ENCODE results near the gene MSI1. TPM values are rescaled to one million over a fixed set of nuclear protein-coding genes. Genes with fewer than 3 reads are reported as not detected.
A peak's percentile ranks its signal among the peaks of the same experiment; 100 is the strongest.
"Not testable (repeated sequence)": the region's sequence is repeated elsewhere in the genome, so short reads cannot be mapped to it uniquely, and the experiment has no call there.

Gene MSI1
- total and polyA plus RNA-seq, 2 donors (not counting 1 experiment from before 2014, with no cell fraction given) = not detected

DNA sequence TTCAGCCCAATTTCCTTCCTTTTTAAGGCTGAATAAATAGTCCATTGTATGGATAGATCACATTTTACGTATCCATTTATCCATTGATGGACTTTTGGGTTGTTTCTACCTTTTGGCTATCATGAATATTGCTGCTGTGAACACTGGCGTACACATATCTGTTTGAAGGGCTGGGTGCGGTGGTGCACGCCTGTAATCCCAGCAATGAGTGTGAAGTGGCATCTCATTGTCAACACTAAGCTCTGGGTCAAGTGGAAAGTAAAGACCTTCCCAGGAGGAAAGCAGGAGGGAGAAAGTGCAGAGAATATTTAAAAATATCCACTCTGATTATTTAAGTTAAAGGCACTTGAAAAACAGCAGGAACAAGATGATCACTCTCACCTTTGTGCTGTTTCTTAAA, 29.7 kb downstream of the MSI1 start:
- H3K79me2 ChIP-seq (ENCODE audit: control insufficient read depth, insufficient read depth, low read length) = no peaks in the 10 kb centered on the region
- no peak overlapping the region for H3K4me2 ChIP-seq (ENCODE audit: extremely low read depth, insufficient read depth, low read length)
- DNase-seq (ENCODE audit: low read depth in 2 of 2) = no peak
- H4K20me1 ChIP-seq (ENCODE audit: control insufficient read depth, extremely low read depth, insufficient read depth, low read length) = no peaks in the 10 kb centered on the region
- no peak overlapping the region for H2AFZ ChIP-seq (ENCODE audit: low read length)
- H3K9me3 ChIP-seq (ENCODE audit: control insufficient read depth, insufficient read depth, low read depth, low read length) = no peaks in the 10 kb centered on the region
- H3K9ac ChIP-seq (ENCODE audit: insufficient read depth, low read length) = no peak overlapping the region
- no peak overlapping the region for H3K27ac ChIP-seq (ENCODE audit: insufficient read depth, low read length)
- H3K27me3 ChIP-seq (ENCODE audit: control insufficient read depth, insufficient read depth, low read length) = peaks cover 2% of the 10 kb centered on the region
- TF ChIP-seq, protein P1, sequence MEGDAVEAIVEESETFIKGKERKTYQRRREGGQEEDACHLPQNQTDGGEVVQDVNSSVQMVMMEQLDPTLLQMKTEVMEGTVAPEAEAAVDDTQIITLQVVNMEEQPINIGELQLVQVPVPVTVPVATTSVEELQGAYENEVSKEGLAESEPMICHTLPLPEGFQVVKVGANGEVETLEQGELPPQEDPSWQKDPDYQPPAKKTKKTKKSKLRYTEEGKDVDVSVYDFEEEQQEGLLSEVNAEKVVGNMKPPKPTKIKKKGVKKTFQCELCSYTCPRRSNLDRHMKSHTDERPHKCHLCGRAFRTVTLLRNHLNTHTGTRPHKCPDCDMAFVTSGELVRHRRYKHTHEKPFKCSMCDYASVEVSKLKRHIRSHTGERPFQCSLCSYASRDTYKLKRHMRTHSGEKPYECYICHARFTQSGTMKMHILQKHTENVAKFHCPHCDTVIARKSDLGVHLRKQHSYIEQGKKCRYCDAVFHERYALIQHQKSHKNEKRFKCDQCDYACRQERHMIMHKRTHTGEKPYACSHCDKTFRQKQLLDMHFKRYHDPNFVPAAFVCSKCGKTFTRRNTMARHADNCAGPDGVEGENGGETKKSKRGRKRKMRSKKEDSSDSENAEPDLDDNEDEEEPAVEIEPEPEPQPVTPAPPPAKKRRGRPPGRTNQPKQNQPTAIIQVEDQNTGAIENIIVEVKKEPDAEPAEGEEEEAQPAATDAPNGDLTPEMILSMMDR (conservative IDR thresholded peaks at IDR 0.05 in 1 of 2, IDR thresholded peaks at IDR 0.05 in 1 of 2; ENCODE audit: low read depth in 1 of 2, low read length in 2 of 2) = no peak
- no peak for TF ChIP-seq EZH2 (IDR thresholded peaks at IDR 0.05; ENCODE audit: low read length, missing control alignments)
- H3K4me3 ChIP-seq (replicated peaks in 1 of 4; ENCODE audit: control extremely low read depth in 1 of 4, insufficient read depth in 1 of 4, low read depth in 3 of 4, low read length in 4 of 4) = no peak overlapping the region
- no peaks in the 10 kb centered on the region for H3K36me3 ChIP-seq (ENCODE audit: control insufficient read depth, insufficient read depth, low read length)
- no peaks in the 10 kb centered on the region for H3K4me1 ChIP-seq (ENCODE audit: control insufficient read depth, extremely low read depth, insufficient read depth, low read length)

DNA sequence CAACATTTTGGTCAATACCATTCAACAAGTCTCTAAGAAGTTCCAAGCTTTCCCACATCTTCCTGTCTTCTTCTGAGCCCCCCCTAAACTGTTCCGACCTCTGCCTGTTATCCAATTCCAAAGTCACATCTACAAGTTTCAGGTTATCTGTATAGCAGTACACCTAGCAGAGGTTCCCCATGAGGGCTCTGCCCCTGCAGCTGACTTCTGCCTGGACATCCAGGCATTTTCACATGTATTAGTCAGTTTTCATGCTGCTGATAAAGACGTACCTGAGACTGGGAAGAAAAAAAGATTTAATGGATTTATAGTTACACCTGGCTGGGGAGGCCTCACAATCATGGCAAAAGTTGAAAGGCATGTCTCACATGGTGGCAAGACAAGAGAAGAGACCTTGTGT, 31.2 kb downstream of the MSI1 start:
- Histone ChIP-seq H3K79me2 (ENCODE audit: control insufficient read depth, insufficient read depth, low read length) (no peaks in the 10 kb centered on the region), H3K4me2 (ENCODE audit: extremely low read depth, insufficient read depth, low read length) (no peak overlapping the region), H3K4me3 (replicated peaks in 1 of 4; ENCODE audit: control extremely low read depth in 1 of 4, insufficient read depth in 1 of 4, low read depth in 3 of 4, low read length in 4 of 4) (no peak overlapping the region), H3K9ac (ENCODE audit: insufficient read depth, low read length) (no peak overlapping the region), H2AFZ (ENCODE audit: low read length) (no peak overlapping the region), H3K9me3 (ENCODE audit: control insufficient read depth, insufficient read depth, low read depth, low read length) (no peaks in the 10 kb centered on the region), H4K20me1 (ENCODE audit: control insufficient read depth, extremely low read depth, insufficient read depth, low read length) (no peaks in the 10 kb centered on the region), H3K4me1 (ENCODE audit: control insufficient read depth, extremely low read depth, insufficient read depth, low read length) (no peaks in the 10 kb centered on the region), H3K27me3 (ENCODE audit: control insufficient read depth, insufficient read depth, low read length) (peaks cover 6% of the 10 kb centered on the region), H3K27ac (ENCODE audit: insufficient read depth, low read length) (no peak overlapping the region), H3K36me3 (ENCODE audit: control insufficient read depth, insufficient read depth, low read length) (no peaks in the 10 kb centered on the region)
- DNase-seq (ENCODE audit: low read depth in 2 of 2) = no peak
- no peak for TF ChIP-seq EZH2 (IDR thresholded peaks at IDR 0.05; ENCODE audit: low read length, missing control alignments)

DNA sequence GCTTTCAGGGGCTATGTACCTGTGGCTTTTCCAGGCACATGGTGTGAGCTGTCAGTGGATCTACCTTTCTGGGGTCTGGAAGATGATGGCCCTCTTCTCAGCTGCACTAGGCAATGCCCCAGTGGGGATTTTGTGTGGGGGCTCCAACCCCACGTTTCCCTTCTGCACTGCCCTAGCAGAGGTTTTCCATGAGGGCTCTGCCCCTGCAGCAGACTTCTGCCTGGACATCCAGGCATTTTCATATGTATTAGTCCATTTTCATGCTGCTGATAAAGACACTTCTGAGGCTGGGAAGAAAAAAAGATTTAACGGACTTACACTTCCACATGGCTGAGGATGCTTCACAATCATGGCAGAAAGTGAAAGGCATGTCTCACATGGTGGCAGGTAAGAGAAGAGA, 32.6 kb downstream of the MSI1 start:
- not testable (repeated sequence) for H3K4me3 ChIP-seq (replicated peaks in 1 of 4; ENCODE audit: control extremely low read depth in 1 of 4, insufficient read depth in 1 of 4, low read depth in 3 of 4, low read length in 4 of 4); H3K9ac ChIP-seq (ENCODE audit: insufficient read depth, low read length); H3K4me2 ChIP-seq (ENCODE audit: extremely low read depth, insufficient read depth, low read length); H3K4me1 ChIP-seq (ENCODE audit: control insufficient read depth, extremely low read depth, insufficient read depth, low read length); H4K20me1 ChIP-seq (ENCODE audit: control insufficient read depth, extremely low read depth, insufficient read depth, low read length); H2AFZ ChIP-seq (ENCODE audit: low read length); H3K9me3 ChIP-seq (ENCODE audit: control insufficient read depth, insufficient read depth, low read depth, low read length); H3K79me2 ChIP-seq (ENCODE audit: control insufficient read depth, insufficient read depth, low read length); DNase-seq (ENCODE audit: low read depth in 2 of 2); H3K36me3 ChIP-seq (ENCODE audit: control insufficient read depth, insufficient read depth, low read length); H3K27me3 ChIP-seq (ENCODE audit: control insufficient read depth, insufficient read depth, low read length); H3K27ac ChIP-seq (ENCODE audit: insufficient read depth, low read length)

DNA sequence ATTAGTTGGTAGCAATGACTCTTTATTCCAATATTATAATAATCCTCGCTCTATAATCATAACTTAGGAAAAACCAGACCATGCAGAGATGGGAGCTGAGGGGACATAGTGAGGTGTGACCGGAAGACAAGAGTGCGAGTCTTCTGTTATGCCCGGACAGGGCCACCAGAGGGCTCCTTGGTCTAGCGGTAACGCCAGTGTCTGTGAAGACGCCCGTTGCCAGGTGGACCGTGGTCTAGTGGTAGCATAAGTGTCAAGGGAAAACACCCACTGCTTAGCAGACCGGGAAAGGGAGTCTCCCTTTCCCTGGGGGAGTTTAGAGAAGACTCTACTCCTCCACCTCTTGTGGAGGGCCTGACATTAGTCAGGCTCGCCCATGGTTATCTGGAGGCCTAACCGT, 33.5 kb downstream of the MSI1 start:
- not testable (repeated sequence) for H3K9me3 ChIP-seq (ENCODE audit: control insufficient read depth, insufficient read depth, low read depth, low read length); H3K9ac ChIP-seq (ENCODE audit: insufficient read depth, low read length); H3K36me3 ChIP-seq (ENCODE audit: control insufficient read depth, insufficient read depth, low read length); H3K4me3 ChIP-seq (replicated peaks in 1 of 4; ENCODE audit: control extremely low read depth in 1 of 4, insufficient read depth in 1 of 4, low read depth in 3 of 4, low read length in 4 of 4); H4K20me1 ChIP-seq (ENCODE audit: control insufficient read depth, extremely low read depth, insufficient read depth, low read length); H3K4me2 ChIP-seq (ENCODE audit: extremely low read depth, insufficient read depth, low read length); H3K4me1 ChIP-seq (ENCODE audit: control insufficient read depth, extremely low read depth, insufficient read depth, low read length); H2AFZ ChIP-seq (ENCODE audit: low read length); H3K79me2 ChIP-seq (ENCODE audit: control insufficient read depth, insufficient read depth, low read length); H3K27ac ChIP-seq (ENCODE audit: insufficient read depth, low read length); H3K27me3 ChIP-seq (ENCODE audit: control insufficient read depth, insufficient read depth, low read length)
- DNase-seq (ENCODE audit: low read depth in 2 of 2) = peak; percentile 34 to 43
- TF ChIP-seq, protein P1 (conservative IDR thresholded peaks at IDR 0.05 in 1 of 2, IDR thresholded peaks at IDR 0.05 in 1 of 2; ENCODE audit: low read depth in 1 of 2, low read length in 2 of 2) = peak; percentile 57 to 72
